Fibroblast of skin of right biceps (primary cell): Measurements from ENCODE around the gene PRR5.

Experiments used
- DNase-seq: peaks from one replicate; pipeline ENCODE4 v3.0.0-alpha.2; 2013

Gene PRR5

GRCh38 chr22:44697423-44698141 lies 4.4 kb upstream of the PRR5 start:
- peak; percentile 67 for DNase-seq

DNA sequence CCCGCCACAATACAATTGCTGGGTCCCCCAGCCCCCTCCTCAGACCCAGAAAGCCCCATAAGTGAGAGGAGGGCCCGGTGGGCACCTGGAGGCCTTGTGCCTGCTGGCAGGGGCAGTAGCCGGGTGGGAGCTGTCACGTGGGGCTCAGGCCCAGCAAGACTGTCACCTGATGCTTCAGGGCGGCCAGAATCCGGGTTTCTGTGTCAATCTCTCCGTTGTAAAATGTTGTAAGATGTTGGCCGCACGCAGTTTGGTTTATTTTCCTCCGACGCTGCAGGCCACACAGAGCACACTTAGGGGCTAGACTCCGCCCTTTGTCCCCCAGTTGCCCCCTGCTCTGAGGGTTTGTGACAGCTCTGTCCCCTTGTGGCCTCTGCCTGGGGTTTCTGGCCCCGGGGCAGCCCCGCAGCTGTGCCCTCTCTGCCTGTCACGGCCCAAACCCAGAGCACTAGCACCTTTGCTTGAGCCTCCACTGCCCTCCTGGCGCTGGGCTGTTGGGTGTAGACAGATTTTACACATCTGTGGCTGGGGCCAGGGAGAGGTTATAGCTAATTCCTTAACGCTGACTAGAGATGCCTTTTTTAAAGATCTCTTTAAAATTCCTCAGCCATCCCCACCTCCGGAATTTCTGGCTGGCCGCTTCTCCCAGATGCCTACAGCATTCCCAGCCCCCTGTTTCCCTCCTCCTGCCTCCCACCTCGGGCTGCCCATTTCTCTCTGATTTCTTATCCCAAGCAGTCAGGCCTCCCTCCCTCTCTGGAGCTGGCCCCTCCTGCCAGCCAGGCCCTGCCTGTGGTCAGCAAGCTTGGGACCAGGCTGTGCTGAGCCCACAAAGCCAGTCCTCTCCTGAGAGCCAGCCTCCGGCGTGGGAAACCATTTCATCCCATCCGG lies 3.2 kb upstream of the PRR5 start:
- peak; percentile 94 for DNase-seq

GRCh38 chr22:44700456-44700855 lies 1.5 kb upstream of the PRR5 start:
- DNase-seq = no peak

- DNase-seq = no peak
Measured at GRCh38 chr22:44701187-44701790, 715 bp upstream of the PRR5 start.

- DNase-seq = peak; percentile 50
Measured at GRCh38 chr22:44702479-44703198, 635 bp downstream of the PRR5 start.

- no peak for DNase-seq
Measured at GRCh38 chr22:44703255-44703870, 1.4 kb downstream of the PRR5 start.

GRCh38 chr22:44704159-44705021 lies 2.4 kb downstream of the PRR5 start:
- no peak for DNase-seq

DNA sequence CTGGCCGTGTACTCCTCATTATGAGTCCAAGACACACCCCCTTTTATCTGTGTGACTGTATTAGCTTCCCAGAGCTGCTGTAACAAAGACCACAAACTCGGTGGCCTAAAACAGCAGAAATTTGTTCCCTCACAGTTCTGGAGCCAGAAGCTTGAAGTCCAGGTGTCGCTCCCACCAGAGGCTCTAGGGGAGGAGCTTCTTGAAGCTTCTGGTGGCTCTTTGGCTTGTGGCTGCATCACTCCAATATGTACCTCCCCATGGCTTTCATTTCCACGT lies 3.0 kb downstream of the PRR5 start:
- no peak for DNase-seq

DNA sequence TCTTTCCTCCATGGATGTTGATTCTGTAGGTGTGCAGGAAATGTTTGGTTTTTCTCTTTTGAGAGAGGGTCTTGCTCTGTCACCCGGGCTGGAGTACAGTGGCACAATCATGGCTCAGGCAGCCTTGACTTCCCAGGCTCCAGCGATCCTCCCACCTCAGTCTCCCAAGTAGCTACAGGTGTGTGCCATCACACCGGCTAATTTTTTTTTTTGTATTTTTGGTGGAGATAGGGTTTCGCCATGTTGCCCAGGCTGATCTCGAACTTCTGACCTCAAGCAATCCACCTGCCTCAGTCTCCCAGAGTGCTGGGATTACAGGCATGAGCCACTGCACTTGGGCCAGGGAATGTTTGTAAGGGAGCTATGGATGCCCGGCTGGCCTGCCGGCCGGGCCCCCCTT lies 4.5 kb downstream of the PRR5 start:
- DNase-seq = no peak

DNA sequence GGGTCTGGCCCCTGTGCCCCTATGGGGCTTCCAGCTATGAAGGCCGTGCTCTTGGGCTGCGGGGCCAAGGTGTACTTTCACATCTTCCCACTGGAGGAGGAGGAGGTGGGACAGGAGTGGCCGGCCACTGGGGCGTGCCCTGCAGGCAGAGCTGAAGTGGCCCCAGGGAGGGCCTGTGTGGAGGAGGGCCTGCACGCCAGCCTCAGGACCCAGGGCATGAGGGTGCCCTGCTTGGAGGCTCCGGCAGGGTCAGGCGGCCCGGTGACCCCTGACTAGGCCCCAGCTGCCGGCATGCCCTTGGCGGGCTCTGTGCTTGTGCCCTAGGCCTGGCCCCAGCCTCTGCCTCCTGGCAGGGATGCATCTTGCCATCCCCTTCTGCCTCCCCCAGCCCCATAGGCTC lies 5.2 kb downstream of the PRR5 start:
- no peak for DNase-seq

DNA sequence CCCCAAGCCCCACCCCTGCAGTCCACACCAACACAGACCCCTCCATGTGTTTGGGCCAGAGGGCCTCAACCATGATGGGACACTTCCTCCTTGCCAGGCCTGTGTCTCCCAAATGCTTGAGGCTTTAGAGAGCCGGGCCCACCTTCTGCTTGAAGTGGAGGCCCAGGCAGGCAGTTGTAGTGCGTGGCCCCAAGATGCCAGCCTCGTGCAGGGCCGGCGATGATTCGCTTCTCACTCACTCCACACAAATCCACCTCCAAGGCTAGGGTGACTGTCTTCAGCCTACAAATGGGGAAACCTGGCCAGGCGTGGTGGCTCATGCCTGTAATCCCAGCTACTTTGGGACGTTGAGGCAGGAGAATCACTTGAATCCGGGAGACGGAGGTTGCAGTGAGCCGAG lies 5.7 kb downstream of the PRR5 start:
- DNase-seq = peak; percentile 26

DNA sequence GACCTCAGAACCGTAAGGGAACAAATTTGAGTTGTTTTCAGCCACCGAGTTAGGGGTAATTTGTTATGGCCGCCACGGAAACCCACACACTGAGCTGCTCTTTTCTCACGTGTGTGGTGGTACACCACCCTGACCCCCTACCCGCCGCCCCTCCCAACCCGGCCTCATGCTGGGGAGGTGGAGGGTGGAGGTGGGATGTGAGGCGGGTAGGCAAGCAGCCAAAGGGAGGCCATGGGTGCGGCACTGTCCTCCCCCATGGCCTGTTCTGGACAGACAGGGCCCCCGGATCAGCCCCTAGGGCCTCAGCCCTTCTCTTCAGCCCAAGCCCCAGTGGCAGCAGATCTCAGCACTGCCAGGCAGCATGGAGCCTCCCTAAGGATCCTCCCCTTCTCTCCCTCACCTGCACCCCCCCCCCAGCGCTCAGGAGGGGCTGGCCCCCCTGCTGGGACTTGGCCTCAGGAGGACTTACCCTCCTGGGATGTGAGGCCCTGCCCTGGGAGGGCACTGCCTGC lies 7.9 kb downstream of the PRR5 start:
- no peak for DNase-seq

- no peak for DNase-seq
Measured at GRCh38 chr22:44710474-44711240, 8.7 kb downstream of the PRR5 start.

- DNase-seq = no peak
Measured at GRCh38 chr22:44711241-44711560, 9.2 kb downstream of the PRR5 start.

DNA sequence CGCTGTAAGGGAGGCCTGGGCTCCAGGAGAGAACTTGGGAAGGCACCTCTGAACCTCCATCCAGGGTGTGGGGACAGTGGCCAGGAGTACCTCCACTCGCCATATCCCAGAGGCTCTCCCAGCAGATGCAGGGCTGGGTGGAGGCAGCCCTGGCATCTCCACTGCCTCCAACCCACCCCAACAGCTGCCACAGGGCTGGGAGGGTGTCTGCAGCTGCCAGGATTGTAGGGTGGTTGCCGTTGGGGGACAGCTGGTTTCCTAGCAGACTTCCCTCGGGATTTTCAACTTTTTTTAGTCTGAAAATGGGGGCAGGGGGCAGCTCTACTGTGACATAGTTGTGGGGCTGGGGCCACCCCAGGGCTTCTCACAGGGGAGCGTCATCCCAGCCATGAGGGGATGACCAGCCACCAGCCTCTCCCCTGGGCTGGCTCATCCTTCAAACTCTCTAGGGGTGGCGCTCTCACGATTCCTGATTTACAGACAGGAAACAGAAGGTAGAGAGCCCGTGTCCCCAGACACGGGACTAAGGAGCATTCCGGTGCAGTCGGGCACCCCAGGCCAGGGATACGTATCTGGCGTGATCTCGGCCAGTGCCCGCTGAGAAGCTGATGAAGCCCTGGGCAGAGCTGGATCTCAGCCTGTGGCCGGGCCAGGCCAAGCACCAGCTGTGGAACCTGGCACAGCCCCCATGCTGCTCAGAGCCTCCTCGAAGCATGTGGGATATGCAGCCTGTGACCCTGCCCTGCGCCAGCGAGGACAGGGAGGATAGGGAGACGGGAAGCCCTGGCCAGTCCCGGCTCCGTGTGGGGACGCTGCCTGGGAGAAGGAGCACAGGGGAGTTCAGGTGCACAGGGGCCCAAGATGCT lies 9.9 kb downstream of the PRR5 start:
- no peak for DNase-seq

DNA sequence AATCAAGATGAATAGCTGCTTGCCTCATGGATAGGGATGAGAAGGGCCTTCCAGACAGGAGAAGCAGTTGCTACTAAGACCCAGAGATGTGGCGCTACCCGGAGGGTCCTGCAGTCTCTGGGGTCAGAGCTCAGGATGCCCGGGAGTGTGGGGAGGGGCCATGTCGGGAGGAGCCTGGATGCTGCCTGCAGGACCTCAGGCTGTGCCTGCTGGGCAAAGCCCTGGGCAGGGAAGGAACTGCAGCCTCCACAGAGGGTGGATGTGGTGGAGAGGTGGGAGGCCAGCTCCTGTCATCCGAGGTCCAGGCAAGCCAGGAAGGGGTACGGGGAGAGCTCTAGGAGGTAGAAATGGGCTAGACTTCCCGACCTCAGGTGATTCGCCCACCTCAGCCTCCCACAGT lies 11.0 kb downstream of the PRR5 start:
- no peak for DNase-seq

- no peak for DNase-seq
Measured at GRCh38 chr22:44714703-44715350, 12.8 kb downstream of the PRR5 start.

GRCh38 chr22:44718418-44718817 lies 16.4 kb downstream of the PRR5 start:
- no peak for DNase-seq

DNA sequence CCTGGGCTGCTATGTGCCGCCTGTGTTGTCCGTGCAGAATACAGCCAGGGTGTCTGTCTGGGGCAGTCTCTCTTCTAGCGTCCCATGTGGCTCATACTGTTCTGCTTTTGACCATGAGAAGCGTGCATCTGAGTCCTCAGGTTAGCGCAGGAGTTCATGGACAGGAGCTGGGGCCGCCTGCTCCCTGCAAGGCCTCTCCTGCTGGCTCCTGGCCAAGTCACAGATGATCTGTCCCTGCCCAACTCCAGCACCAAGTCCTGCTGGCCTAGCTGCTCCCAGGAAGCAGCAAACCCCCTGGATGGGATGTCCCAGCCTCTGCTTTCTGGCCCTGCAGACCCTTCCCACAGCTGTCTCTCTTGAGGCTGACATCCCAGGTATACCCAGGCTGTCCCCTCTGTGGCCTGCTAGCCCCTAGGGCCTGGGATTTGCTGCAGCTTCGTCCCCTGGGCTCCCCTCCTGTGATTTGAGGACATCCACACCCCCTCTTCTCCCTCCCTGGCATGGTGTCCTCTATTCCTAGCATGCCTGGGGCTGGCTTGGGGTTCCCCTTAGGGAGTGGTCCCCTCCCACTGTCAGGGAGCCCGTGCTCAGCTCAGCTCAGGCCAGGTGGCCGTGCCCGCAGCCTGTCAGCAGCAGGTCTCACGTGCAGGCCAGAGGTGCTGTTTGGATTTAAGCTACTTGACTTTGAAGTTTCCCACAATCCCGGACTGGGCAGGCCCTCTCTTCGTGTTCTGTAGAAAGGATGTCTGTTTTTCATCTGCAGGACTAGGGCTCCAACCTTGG lies 17.8 kb downstream of the PRR5 start:
- no peak for DNase-seq
